GM12872 (cell line): Measurements from ENCODE around the gene SPSB1.

Experiments
- TF ChIP-seq, protein P1 (sequence below): IDR thresholded peaks from 3 replicates; pipeline ENCODE4 v1.5.1; 2011; ENCODE audit warnings: low read depth, mild to moderate bottlenecking, low read length, moderate library complexity; ENCODE audit not compliant: insufficient read depth

Gene SPSB1

GRCh38 chr1:9308236-9308785, 15.6 kb downstream of the SPSB1 start:
- TF ChIP-seq, protein P1, sequence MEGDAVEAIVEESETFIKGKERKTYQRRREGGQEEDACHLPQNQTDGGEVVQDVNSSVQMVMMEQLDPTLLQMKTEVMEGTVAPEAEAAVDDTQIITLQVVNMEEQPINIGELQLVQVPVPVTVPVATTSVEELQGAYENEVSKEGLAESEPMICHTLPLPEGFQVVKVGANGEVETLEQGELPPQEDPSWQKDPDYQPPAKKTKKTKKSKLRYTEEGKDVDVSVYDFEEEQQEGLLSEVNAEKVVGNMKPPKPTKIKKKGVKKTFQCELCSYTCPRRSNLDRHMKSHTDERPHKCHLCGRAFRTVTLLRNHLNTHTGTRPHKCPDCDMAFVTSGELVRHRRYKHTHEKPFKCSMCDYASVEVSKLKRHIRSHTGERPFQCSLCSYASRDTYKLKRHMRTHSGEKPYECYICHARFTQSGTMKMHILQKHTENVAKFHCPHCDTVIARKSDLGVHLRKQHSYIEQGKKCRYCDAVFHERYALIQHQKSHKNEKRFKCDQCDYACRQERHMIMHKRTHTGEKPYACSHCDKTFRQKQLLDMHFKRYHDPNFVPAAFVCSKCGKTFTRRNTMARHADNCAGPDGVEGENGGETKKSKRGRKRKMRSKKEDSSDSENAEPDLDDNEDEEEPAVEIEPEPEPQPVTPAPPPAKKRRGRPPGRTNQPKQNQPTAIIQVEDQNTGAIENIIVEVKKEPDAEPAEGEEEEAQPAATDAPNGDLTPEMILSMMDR, result no peak

GRCh38 chr1:9309080-9309479, 16.4 kb downstream of the SPSB1 start:
- TF ChIP-seq, protein P1, result no peak

DNA sequence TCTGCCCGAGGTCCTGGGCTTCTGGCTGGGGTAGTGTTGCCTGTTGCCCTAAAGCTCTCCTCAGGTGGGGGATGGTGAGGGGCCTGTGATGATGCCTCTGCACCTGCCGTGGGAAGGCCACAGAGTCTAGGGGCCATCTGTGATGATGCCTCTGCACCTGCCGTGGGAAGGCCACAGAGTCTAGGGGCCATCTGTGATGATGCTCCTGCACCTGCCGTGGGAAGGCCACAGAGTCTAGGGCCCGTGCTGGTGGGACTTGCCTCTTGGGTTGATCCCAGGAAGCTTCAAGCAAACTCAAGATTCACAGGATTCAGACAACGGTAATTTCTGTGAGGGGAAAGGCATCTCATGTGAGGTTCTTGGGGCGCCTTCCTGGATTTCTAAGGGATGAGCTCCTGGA, 17.3 kb downstream of the SPSB1 start:
- TF ChIP-seq, protein P1, result no peak

- TF ChIP-seq, protein P1, result no peak
Measured at GRCh38 chr1:9311029-9311428, 18.3 kb downstream of the SPSB1 start.

GRCh38 chr1:9311479-9311878, 18.8 kb downstream of the SPSB1 start:
- TF ChIP-seq, protein P1, result no peak

- TF ChIP-seq, protein P1, result no peak
Measured at GRCh38 chr1:9312168-9312720, 19.6 kb downstream of the SPSB1 start.

GRCh38 chr1:9313576-9313975, 20.9 kb downstream of the SPSB1 start:
- TF ChIP-seq, protein P1, result no peak
